SK-N-SH treated with all-trans-retinoic acid at 6 μM for 48 hours (cell line): Measurements from ENCODE around the gene VPS13D.

Source experiments
- ATAC-seq: fragments of 200-7000 bp; cut with Tn5 transposase; 3 replicates; pipeline ENCODE4 v1.9.1; 2020; ENCODE audit warnings: mild to moderate bottlenecking, moderate library complexity
- BACH2 ChIP-seq: fragments of 250-450 bp; sonication (Bioruptor Pico); IDR thresholded peaks from 2 replicates; pipeline ENCODE4 v1.9.0; 2021; ENCODE audit warnings: mild to moderate bottlenecking, borderline replicate concordance
- CREB5 ChIP-seq: fragments of 250-450 bp; sonication (Bioruptor Pico); IDR thresholded peaks from 2 replicates; pipeline ENCODE4 v1.5.1; 2020; ENCODE audit warnings: low read depth, mild to moderate bottlenecking, moderate library complexity
- CSRNP3 ChIP-seq: fragments of 250-450 bp; sonication (Bioruptor Pico); IDR thresholded peaks from 2 replicates; pipeline ENCODE4 v1.5.1; 2021; ENCODE audit warnings: mild to moderate bottlenecking, moderate library complexity
- ESRRG ChIP-seq: fragments of 250-450 bp; sonication (Bioruptor Pico); IDR thresholded peaks from 2 replicates; pipeline ENCODE4 v1.6.1; 2021; ENCODE audit warnings: mild to moderate bottlenecking
- GLIS3 ChIP-seq: fragments of 250-450 bp; sonication (Bioruptor Pico); IDR thresholded peaks from 2 replicates; pipeline ENCODE4 v1.5.0; 2020; ENCODE audit warnings: mild to moderate bottlenecking, moderate library complexity
- ISL1 ChIP-seq: fragments of 250-450 bp; sonication (Bioruptor Pico); IDR thresholded peaks from 2 replicates; pipeline ENCODE4 v2.1.2; 2022; ENCODE audit warnings: mild to moderate bottlenecking, moderate library complexity
- PATZ1 ChIP-seq: fragments of 250-450 bp; sonication (Bioruptor Pico); IDR thresholded peaks from 2 replicates; pipeline ENCODE4 v1.8.0; 2020; ENCODE audit warnings: mild to moderate bottlenecking, moderate library complexity, borderline replicate concordance
- POU6F1 ChIP-seq: fragments of 250-450 bp; sonication (Bioruptor Pico); IDR thresholded peaks from 2 replicates; pipeline ENCODE4 v1.8.0; 2021; ENCODE audit warnings: low read depth, mild to moderate bottlenecking, moderate library complexity, borderline replicate concordance
- PPARA ChIP-seq: fragments of 250-450 bp; sonication (Bioruptor Pico); IDR thresholded peaks from 2 replicates; pipeline ENCODE4 v1.5.0; 2020; ENCODE audit warnings: mild to moderate bottlenecking, borderline replicate concordance
- RARB ChIP-seq: fragments of 250-450 bp; sonication (Bioruptor Pico); IDR thresholded peaks from 2 replicates; pipeline ENCODE4 v1.8.0; 2021; ENCODE audit warnings: mild to moderate bottlenecking, moderate library complexity
- TOX ChIP-seq: fragments of 250-450 bp; sonication (Bioruptor Pico); IDR thresholded peaks from 2 replicates; pipeline ENCODE4 v1.8.0; 2021; ENCODE audit warnings: mild to moderate bottlenecking, moderate library complexity, borderline replicate concordance
- TSHZ2 ChIP-seq: fragments of 250-450 bp; sonication (Bioruptor Pico); IDR thresholded peaks from 2 replicates; pipeline ENCODE4 v1.5.0; 2020; ENCODE audit warnings: mild to moderate bottlenecking, moderate library complexity
- ZFP3 ChIP-seq: fragments of 250-450 bp; sonication (Bioruptor Pico); IDR thresholded peaks from 2 replicates; pipeline ENCODE4 v1.5.0; 2020; ENCODE audit warnings: mild to moderate bottlenecking, moderate library complexity
- ZNF565 ChIP-seq: fragments of 450-650 bp; formaldehyde crosslinking; conservative IDR thresholded peaks from 2 replicates; pipeline ENCODE4 v1.5.0; 2020; ENCODE audit warnings: low read depth, mild to moderate bottlenecking, moderate library complexity
- ZNF70 ChIP-seq: fragments of 450-650 bp; formaldehyde crosslinking; IDR thresholded peaks from 2 replicates; pipeline ENCODE4 v1.5.0; 2020; ENCODE audit warnings: mild to moderate bottlenecking, moderate library complexity
- ZNF8 ChIP-seq: fragments of 450-650 bp; formaldehyde crosslinking; IDR thresholded peaks from 2 replicates; pipeline ENCODE4 v1.5.0; 2020; ENCODE audit warnings: mild to moderate bottlenecking, moderate library complexity

The VPS13D gene

GRCh38 chr1:12203216-12204007 is 26.4 kb upstream of the VPS13D start:
- TF ChIP-seq GLIS3 (CRISPR knock-in tag) (no peak), CSRNP3 (CRISPR knock-in tag) (no peak), BACH2 (CRISPR knock-in tag) (no peak), ZNF70 (CRISPR knock-in tag) (no peak), TSHZ2 (CRISPR knock-in tag) (no peak), ESRRG (CRISPR knock-in tag) (no peak), PPARA (CRISPR knock-in tag) (no peak), ZNF8 (CRISPR knock-in tag) (no peak), TOX (CRISPR knock-in tag) (no peak), PATZ1 (CRISPR knock-in tag) (no peak), RARB (CRISPR knock-in tag) (no peak)
- no peak for ATAC-seq

- TF ChIP-seq ZNF70 (CRISPR knock-in tag) (no peak), POU6F1 (CRISPR knock-in tag) (no peak), ZNF8 (CRISPR knock-in tag) (no peak), ZFP3 (CRISPR knock-in tag) (no peak), GLIS3 (CRISPR knock-in tag) (no peak), CREB5 (CRISPR knock-in tag) (no peak), PATZ1 (CRISPR knock-in tag) (no peak), ISL1 (CRISPR knock-in tag) (no peak), ZNF565 (CRISPR knock-in tag) (no peak), BACH2 (CRISPR knock-in tag) (no peak)
- no peak for ATAC-seq
Measured at GRCh38 chr1:12204140-12204539, 25.7 kb upstream of the VPS13D start.
